Measurements from ENCODE around the gene PARD3B.

DNA sequence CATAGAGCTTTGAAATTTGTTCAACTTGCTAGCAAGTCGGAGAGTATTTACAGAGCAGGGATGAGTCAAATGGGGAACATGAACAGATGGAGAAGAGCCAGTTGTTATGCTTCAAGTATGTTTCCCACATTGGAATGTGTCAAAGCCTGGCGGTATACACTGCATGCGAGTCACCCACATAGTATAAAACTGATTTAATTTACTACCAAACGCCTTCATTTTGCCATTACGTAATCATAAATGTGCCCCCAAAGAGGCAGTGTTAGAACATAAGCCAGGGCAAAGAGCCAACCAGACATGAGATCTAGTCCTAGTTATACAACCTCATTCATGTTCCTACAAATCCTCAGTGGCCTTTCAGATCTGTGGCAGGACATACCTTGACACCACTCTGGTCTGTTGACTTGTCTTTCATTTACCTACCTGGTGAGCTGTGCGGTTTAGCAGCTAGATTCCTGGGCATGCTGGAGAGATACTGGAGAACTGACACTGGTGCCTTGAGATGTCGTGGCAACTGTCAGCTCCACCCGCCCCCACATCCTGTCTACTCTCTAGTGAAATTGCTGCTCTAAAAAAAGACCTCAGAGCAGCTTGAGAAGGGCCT lies 1115.3 kb downstream of the PARD3B start:
- TF ChIP-seq, protein P1, sequence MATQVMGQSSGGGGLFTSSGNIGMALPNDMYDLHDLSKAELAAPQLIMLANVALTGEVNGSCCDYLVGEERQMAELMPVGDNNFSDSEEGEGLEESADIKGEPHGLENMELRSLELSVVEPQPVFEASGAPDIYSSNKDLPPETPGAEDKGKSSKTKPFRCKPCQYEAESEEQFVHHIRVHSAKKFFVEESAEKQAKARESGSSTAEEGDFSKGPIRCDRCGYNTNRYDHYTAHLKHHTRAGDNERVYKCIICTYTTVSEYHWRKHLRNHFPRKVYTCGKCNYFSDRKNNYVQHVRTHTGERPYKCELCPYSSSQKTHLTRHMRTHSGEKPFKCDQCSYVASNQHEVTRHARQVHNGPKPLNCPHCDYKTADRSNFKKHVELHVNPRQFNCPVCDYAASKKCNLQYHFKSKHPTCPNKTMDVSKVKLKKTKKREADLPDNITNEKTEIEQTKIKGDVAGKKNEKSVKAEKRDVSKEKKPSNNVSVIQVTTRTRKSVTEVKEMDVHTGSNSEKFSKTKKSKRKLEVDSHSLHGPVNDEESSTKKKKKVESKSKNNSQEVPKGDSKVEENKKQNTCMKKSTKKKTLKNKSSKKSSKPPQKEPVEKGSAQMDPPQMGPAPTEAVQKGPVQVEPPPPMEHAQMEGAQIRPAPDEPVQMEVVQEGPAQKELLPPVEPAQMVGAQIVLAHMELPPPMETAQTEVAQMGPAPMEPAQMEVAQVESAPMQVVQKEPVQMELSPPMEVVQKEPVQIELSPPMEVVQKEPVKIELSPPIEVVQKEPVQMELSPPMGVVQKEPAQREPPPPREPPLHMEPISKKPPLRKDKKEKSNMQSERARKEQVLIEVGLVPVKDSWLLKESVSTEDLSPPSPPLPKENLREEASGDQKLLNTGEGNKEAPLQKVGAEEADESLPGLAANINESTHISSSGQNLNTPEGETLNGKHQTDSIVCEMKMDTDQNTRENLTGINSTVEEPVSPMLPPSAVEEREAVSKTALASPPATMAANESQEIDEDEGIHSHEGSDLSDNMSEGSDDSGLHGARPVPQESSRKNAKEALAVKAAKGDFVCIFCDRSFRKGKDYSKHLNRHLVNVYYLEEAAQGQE (IDR thresholded peaks at IDR 0.05; ENCODE audit: insufficient read depth in 1 of 2, low read depth in 2 of 2, low read length in 1 of 2) = no peak
- TF ChIP-seq, protein P2, sequence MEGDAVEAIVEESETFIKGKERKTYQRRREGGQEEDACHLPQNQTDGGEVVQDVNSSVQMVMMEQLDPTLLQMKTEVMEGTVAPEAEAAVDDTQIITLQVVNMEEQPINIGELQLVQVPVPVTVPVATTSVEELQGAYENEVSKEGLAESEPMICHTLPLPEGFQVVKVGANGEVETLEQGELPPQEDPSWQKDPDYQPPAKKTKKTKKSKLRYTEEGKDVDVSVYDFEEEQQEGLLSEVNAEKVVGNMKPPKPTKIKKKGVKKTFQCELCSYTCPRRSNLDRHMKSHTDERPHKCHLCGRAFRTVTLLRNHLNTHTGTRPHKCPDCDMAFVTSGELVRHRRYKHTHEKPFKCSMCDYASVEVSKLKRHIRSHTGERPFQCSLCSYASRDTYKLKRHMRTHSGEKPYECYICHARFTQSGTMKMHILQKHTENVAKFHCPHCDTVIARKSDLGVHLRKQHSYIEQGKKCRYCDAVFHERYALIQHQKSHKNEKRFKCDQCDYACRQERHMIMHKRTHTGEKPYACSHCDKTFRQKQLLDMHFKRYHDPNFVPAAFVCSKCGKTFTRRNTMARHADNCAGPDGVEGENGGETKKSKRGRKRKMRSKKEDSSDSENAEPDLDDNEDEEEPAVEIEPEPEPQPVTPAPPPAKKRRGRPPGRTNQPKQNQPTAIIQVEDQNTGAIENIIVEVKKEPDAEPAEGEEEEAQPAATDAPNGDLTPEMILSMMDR (IDR thresholded peaks at IDR 0.05) = no peak
- TF ChIP-seq SIN3A (IDR thresholded peaks at IDR 0.05; ENCODE audit: borderline replicate concordance, insufficient read depth, low read depth, low read length) = no peak

All from Panc1 (cell line).